SK-N-SH (cell line): Measurements from ENCODE around the gene STIM1. TPM values are rescaled to one million over a fixed set of nuclear protein-coding genes. Genes with fewer than 3 reads are reported as not detected.

Experiments
- CTCF ChIA-PET: fragments of 300-600, 350-600 bp; formaldehyde crosslinking; extraction: SDS; loops from one replicate; lab custom pipeline; 2021; lab: Yijun Ruan, JAX
- POLR2A ChIA-PET: fragments of 350-600 bp; sonication (Branson Sonifier 250); formaldehyde crosslinking; extraction: SDS; loops from one replicate; lab custom pipeline; 2020; ENCODE audit warnings: antibody characterized with exemption, inconsistent platforms; lab: Yijun Ruan, JAX
- DNase-seq: peaks from one replicate; pipeline ENCODE4 v3.0.0; 2012
- H2AFZ ChIP-seq: fragments of 200-600 bp; sonication (generic); 2 replicates; pipeline ENCODE4 v1.8.1; 2016; ENCODE audit warnings: antibody characterized with exemption, mild to moderate bottlenecking, low read depth
- H3F3A ChIP-seq: fragments of 200-600 bp; sonication (generic); replicated peaks from 2 replicates; pipeline ENCODE3; 2016; ENCODE audit warnings: antibody characterized with exemption, mild to moderate bottlenecking; ENCODE audit not compliant: insufficient read depth
- H3K27ac ChIP-seq, 2 experiments: fragments of 200-500 bp in 1 of 2; fragments of 200-600 bp in 1 of 2; sonication (Bioruptor generic) in 1 of 2; sonication (generic), shearing (Covaris generic) in 1 of 2; 2 replicates each; pipeline versions ENCODE4 v1.5.1 to v1.6.1; 2014 to 2016; ENCODE audit warnings: low read depth in 2 of 2, inconsistent platforms in 1 of 2, low read length in 1 of 2, mild to moderate bottlenecking in 1 of 2, mixed read lengths in 1 of 2
- H3K27me3 ChIP-seq: fragments of 200-600 bp; sonication (generic), shearing (Covaris generic); 2 replicates; pipeline ENCODE4 v1.6.1; 2016; ENCODE audit warnings: mixed run types; ENCODE audit not compliant: insufficient read depth
- H3K36me3 ChIP-seq, 2 experiments: fragments of 200-500 bp in 1 of 2; fragments of 200-600 bp in 1 of 2; sonication (Bioruptor generic) in 1 of 2; sonication (generic) in 1 of 2; replicated peaks in 1 of 2; 2 replicates each; pipeline versions ENCODE3 to v1.5.1; 2014 to 2016; ENCODE audit warnings: low read length in 1 of 2, mild to moderate bottlenecking in 1 of 2; ENCODE audit not compliant: insufficient read depth in 2 of 2, control insufficient read depth in 1 of 2
- H3K4me1 ChIP-seq, 2 experiments: fragments of 200-500 bp in 1 of 2; fragments of 200-600 bp in 1 of 2; sonication (Bioruptor generic) in 1 of 2; sonication (generic), shearing (Covaris generic) in 1 of 2; 2 replicates each; pipeline versions ENCODE4 v1.5.1 to v1.6.1; 2014 to 2016; ENCODE audit warnings: low read depth in 1 of 2, low read length in 1 of 2, mixed run types in 1 of 2; ENCODE audit not compliant: insufficient read depth in 2 of 2, control insufficient read depth in 1 of 2
- H3K4me2 ChIP-seq: fragments of 200-600 bp; sonication (generic), shearing (Covaris generic); 2 replicates; pipeline ENCODE4 v1.6.1; 2017; ENCODE audit warnings: mixed run types
- H3K4me3 ChIP-seq, 2 experiments: fragments of 200-500 bp in 1 of 2; fragments of 200-600 bp in 1 of 2; sonication (Bioruptor generic) in 1 of 2; sonication (generic), shearing (Covaris generic) in 1 of 2; 2 replicates each; pipeline versions ENCODE4 v1.5.1 to v1.8.1; 2014 to 2016; ENCODE audit warnings: low read depth in 2 of 2, inconsistent platforms in 1 of 2, low read length in 1 of 2, mild to moderate bottlenecking in 1 of 2, mixed read lengths in 1 of 2, moderate library complexity in 1 of 2
- H3K79me2 ChIP-seq: fragments of 200-600 bp; sonication (generic); 2 replicates; pipeline ENCODE4 v1.8.1; 2017; ENCODE audit warnings: mild to moderate bottlenecking; ENCODE audit not compliant: insufficient read depth
- H3K9ac ChIP-seq: fragments of 200-600 bp; sonication (generic); 2 replicates; pipeline ENCODE4 v1.6.1; 2017; ENCODE audit warnings: mixed run types
- H3K9me2 ChIP-seq: fragments of 200-600 bp; sonication (generic); 2 replicates; pipeline ENCODE4 v1.6.1; 2017; ENCODE audit warnings: mixed run types
- H3K9me3 ChIP-seq: fragments of 200-600 bp; sonication (generic); 2 replicates; pipeline ENCODE4 v1.6.1; 2017; ENCODE audit warnings: mixed run types, mild to moderate bottlenecking, moderate library complexity
- H4K20me1 ChIP-seq: fragments of 200-600 bp; sonication (generic); 2 replicates; pipeline ENCODE4 v1.6.1; 2017; ENCODE audit warnings: mild to moderate bottlenecking, mixed run types; ENCODE audit not compliant: insufficient read depth
- CHD2 ChIP-seq: fragments of 150-350 bp; IDR thresholded peaks from 2 replicates; pipeline ENCODE4 v1.6.1; 2018; ENCODE audit warnings: low read length; ENCODE audit not compliant: partially characterized antibody
- FOSL2 ChIP-seq: IDR thresholded peaks from 2 replicates; pipeline ENCODE4 v1.4.0; 2012; ENCODE audit warnings: low read depth, mild to moderate bottlenecking, moderate library complexity, borderline replicate concordance
- GABPA ChIP-seq: IDR thresholded peaks from 2 replicates; pipeline ENCODE4 v1.4.0; 2012; ENCODE audit warnings: low read depth, mild to moderate bottlenecking
- GATA2 ChIP-seq: sonication (generic); formaldehyde crosslinking; IDR thresholded peaks from 2 replicates; pipeline ENCODE4 v1.5.0; 2020; ENCODE audit warnings: mild to moderate bottlenecking, missing genetic modification reagents
- MXI1 ChIP-seq: IDR thresholded peaks from 2 replicates; pipeline ENCODE4 v1.6.1; 2012; ENCODE audit warnings: mild to moderate bottlenecking, low read depth, low read length, improper control_type of control experiment
- RCOR1 ChIP-seq: fragments of 150-350 bp; IDR thresholded peaks from 2 replicates; pipeline ENCODE4 v1.6.1; 2017; ENCODE audit warnings: antibody characterized with exemption, low read length
- RFX5 ChIP-seq: IDR thresholded peaks from 2 replicates; pipeline ENCODE4 v1.6.1; 2012; ENCODE audit warnings: mild to moderate bottlenecking, improper control_type of control experiment, low read length
- RXRA ChIP-seq: IDR thresholded peaks from 2 replicates; pipeline ENCODE4 v1.4.0; 2012; ENCODE audit warnings: low read depth, mild to moderate bottlenecking, borderline replicate concordance
- SIN3A ChIP-seq: IDR thresholded peaks from 2 replicates; pipeline ENCODE4 v1.6.1; 2012; ENCODE audit warnings: low read depth, mild to moderate bottlenecking, low read length, moderate library complexity, borderline replicate concordance
- SMC3 ChIP-seq: IDR thresholded peaks from 2 replicates; pipeline ENCODE4 v1.6.1; 2012; ENCODE audit warnings: low read depth, low read length, improper control_type of control experiment
- TCF12 ChIP-seq: IDR thresholded peaks from 2 replicates; pipeline ENCODE4 v1.4.0; 2012
- WGBS: methylation state at CpG from one replicate; pipeline ENCODE4 v1.1.6; 2017; ENCODE audit warnings: low lambda C conversion rate; 5-methylcytosine and 5-hydroxymethylcytosine counted together
- polyA plus RNA-seq, 3 experiments: library from polyadenylated mRNA; depleted of rRNA; stranded (reverse); fragments of >200 nt; gene quantifications; 2 replicates each; pipeline ENCODE4 v1.2.3, GENCODE V29; 2012
- TF ChIP-seq, protein P1 (sequence below): IDR thresholded peaks from 2 replicates; pipeline ENCODE4 v1.4.0; 2012; ENCODE audit warnings: low read depth, borderline replicate concordance
- TF ChIP-seq, protein P2 (sequence below): IDR thresholded peaks from 2 replicates; pipeline ENCODE4; 2012

The STIM1 gene
- polyA plus RNA-seq, 1 of the 3 experiments (the other 2 are of a cell fraction): 29.5 TPM

DNA sequence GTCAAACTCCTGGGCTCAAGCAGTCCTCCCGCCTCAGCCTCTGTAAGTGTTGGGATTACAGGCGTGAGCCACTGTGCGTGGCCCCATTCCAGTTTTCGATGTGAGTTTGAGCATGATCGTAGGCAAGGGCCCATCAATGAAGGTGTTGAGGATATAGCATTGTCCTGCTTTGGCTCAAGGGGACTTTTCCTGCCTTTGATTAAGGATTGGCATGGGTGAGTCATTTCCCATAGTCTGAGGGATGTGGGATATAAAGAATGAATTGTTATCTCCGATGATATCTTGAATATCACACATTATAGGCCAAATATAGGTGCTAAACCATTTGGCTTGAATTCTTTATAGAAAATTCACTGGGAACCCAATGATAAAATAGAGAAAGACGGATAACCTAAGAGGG lies 30.4 kb downstream of the STIM1 start:
- 86% methylated on average over 7 of the region's 7 CpGs for WGBS
- Histone ChIP-seq H3K79me2 (peaks cover 10% of the 10 kb centered on the region), H3K9me2 (no peaks in the 10 kb centered on the region), H3K27me3 (no peaks in the 10 kb centered on the region), H3K36me3 (no peaks in the 10 kb centered on the region), H3F3A (no peaks in the 10 kb centered on the region), H3K9ac (no peak overlapping the region), H3K27ac (no peak overlapping the region), H3K4me2 (no peak overlapping the region), H3K4me3 (no peak overlapping the region), H3K9me3 (no peaks in the 10 kb centered on the region), H2AFZ (no peak overlapping the region), H4K20me1 (no peaks in the 10 kb centered on the region), H3K4me1 (peaks cover under 1 to 3% of the 10 kb centered on the region in 2 experiments; a peak in 2 of 4 replicates)
- no peak for DNase-seq
- POLR2A ChIA-PET: interaction anchor here (0.7 kb wide), 1 partner anchor 15 kb away, joined by 5 read pairs; no protein-coding TSS in a partner anchor
- peak; percentile 26; the same call in 1 of the 2 replicates for TF ChIP-seq TCF12
- TF ChIP-seq RFX5: no peak
- TF ChIP-seq, protein P1, sequence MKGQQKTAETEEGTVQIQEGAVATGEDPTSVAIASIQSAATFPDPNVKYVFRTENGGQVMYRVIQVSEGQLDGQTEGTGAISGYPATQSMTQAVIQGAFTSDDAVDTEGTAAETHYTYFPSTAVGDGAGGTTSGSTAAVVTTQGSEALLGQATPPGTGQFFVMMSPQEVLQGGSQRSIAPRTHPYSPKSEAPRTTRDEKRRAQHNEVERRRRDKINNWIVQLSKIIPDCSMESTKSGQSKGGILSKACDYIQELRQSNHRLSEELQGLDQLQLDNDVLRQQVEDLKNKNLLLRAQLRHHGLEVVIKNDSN: no peak
- TF ChIP-seq FOSL2: 0 out of 2 replicates have a peak, but pooled peaks have one; percentile 16
- TF ChIP-seq SIN3A: no peak
- TF ChIP-seq CHD2: no peak
- TF ChIP-seq GATA2 (CRISPR knock-in tag): no peak
- no peak for TF ChIP-seq RCOR1
- CTCF ChIA-PET: no interaction called here

DNA sequence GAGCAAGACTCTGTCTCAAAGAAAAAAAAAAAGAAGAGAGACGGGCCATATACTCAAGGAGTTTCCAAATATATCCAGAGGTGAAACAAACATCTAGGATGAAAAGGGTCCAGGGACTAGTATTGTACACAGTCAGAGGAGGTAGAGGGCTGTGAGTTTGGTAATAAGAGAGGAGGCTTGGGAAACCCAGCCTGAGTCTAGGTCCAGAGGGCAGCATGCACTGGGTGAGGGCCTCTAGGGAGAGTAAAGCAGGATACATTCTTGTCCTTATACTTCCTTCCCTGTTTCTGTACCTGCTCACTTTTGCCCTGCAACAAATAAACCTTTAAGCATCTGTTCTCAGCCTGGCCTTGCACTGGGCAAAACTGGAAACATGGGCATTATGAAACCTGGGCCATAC lies 31.5 kb downstream of the STIM1 start:
- DNase-seq: no peak
- no peak overlapping the region for H3K27ac ChIP-seq
- no peaks in the 10 kb centered on the region for H3F3A ChIP-seq
- H4K20me1 ChIP-seq: no peaks in the 10 kb centered on the region
- no peak overlapping the region for H2AFZ ChIP-seq
- H3K4me3 ChIP-seq: no peak overlapping the region
- ChIA-PET POLR2A (no interaction called here), CTCF (no interaction called here)
- H3K9ac ChIP-seq: no peak overlapping the region
- H3K9me2 ChIP-seq: no peaks in the 10 kb centered on the region
- TF ChIP-seq FOSL2 (no peak), MXI1 (no peak), GABPA (no peak), SMC3 (no peak), RXRA (no peak)
- TF ChIP-seq, protein P2, sequence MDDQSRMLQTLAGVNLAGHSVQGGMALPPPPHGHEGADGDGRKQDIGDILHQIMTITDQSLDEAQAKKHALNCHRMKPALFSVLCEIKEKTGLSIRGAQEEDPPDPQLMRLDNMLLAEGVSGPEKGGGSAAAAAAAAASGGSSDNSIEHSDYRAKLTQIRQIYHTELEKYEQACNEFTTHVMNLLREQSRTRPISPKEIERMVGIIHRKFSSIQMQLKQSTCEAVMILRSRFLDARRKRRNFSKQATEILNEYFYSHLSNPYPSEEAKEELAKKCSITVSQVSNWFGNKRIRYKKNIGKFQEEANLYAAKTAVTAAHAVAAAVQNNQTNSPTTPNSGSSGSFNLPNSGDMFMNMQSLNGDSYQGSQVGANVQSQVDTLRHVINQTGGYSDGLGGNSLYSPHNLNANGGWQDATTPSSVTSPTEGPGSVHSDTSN: no peak
- H3K36me3 ChIP-seq: no peaks in the 10 kb centered on the region
- 87% methylated on average over 1 of the region's 1 CpG for WGBS
- no peaks in the 10 kb centered on the region for H3K4me1 ChIP-seq
- H3K4me2 ChIP-seq: no peak overlapping the region
- peaks cover 12% of the 10 kb centered on the region for H3K79me2 ChIP-seq
- H3K9me3 ChIP-seq: no peaks in the 10 kb centered on the region
- no peaks in the 10 kb centered on the region for H3K27me3 ChIP-seq
